Heart right ventricle (tissue), 16 donors: ENCODE results near the gene ADAM8. TPM values are rescaled to one million over a fixed set of nuclear protein-coding genes. Genes with fewer than 3 reads are reported as not detected.

ENCODE experiments used
- ATAC-seq, 8 donors: fragments of 200-7000 bp; cut with Tn5 transposase; one replicate each; pipeline ENCODE4 v1.9.1; 2020; ENCODE audit warnings: mild to moderate bottlenecking in 8 of 8, moderate library complexity in 8 of 8, moderate number of reproducible peaks in 1 of 8
- DNase-seq, 2 donors: peaks; one replicate each; pipeline ENCODE4 v3.0.0-alpha.2; 2020
- H3K27ac ChIP-seq, 10 donors: fragments of 200-600 bp; sonication (generic) in 2 of 10; one replicate each; pipeline versions ENCODE4 v1.5.0 to v1.8.0; 2020 to 2022; ENCODE audit warnings: mild to moderate bottlenecking in 3 of 10
- H3K27me3 ChIP-seq, 7 donors: fragments of 200-600 bp; one replicate each; pipeline ENCODE4 v1.8.0; 2021 to 2022; ENCODE audit warnings: mild to moderate bottlenecking in 2 of 7
- H3K36me3 ChIP-seq, 9 donors: fragments of 200-600 bp; sonication (generic) in 1 of 9; one replicate each; pipeline versions ENCODE4 v1.5.0 to v1.8.0; 2020 to 2022; ENCODE audit warnings: mild to moderate bottlenecking in 2 of 9
- H3K4me1 ChIP-seq, 9 donors: fragments of 200-600 bp; sonication (generic) in 1 of 9; one replicate each; pipeline versions ENCODE4 v1.5.0 to v1.8.0; 2020 to 2022; ENCODE audit warnings: mild to moderate bottlenecking in 4 of 9
- H3K4me3 ChIP-seq, 10 donors: fragments of 200-600 bp; sonication (generic) in 2 of 10; one replicate each; pipeline versions ENCODE4 v1.5.0 to v1.8.0; 2020 to 2022; ENCODE audit warnings: mild to moderate bottlenecking in 7 of 10, moderate library complexity in 2 of 10
- H3K9me3 ChIP-seq, 11 donors: fragments of 200-600 bp in 10 of 11; sonication (generic) in 2 of 11; one replicate each; pipeline versions ENCODE4 v1.5.0 to v1.8.0; 2013 to 2022; ENCODE audit warnings: mild to moderate bottlenecking in 2 of 11, control low read depth in 1 of 11, moderate library complexity in 1 of 11
- WGBS, 2 donors: extraction: QIAGEN DNeasy Blood & Tissue Kit; methylation state at CpG; one replicate each; pipeline ENCODE4 v1.1.7; 2013; ENCODE audit warnings: inconsistent platforms in 1 of 2; 5-methylcytosine and 5-hydroxymethylcytosine counted together
- intact Hi-C, 10 donors: fragments of 100-400 bp; cut with DNase I; formaldehyde crosslinking; loops; one replicate each; pipeline versions ENCODE4 v1.11.1 to v1.14.2; 2022
- polyA plus RNA-seq, 2 donors: library from polyadenylated mRNA; stranded (reverse); fragments of 200-250 nt; gene quantifications; one replicate each; pipeline ENCODE4 v1.2.3, GENCODE V29; 2013
- total RNA-seq, 10 donors: library from RNA; stranded (reverse); fragmentation: NEBNext Ultra II Directional in 3 of 10; extraction: Animal tissue kit (Norgen Biotek cat#: 25700) in 3 of 10; gene quantifications; one replicate each; pipeline versions ENCODE4 v1.2.1 to v1.2.4, GENCODE V29; 2021 to 2023
- TF ChIP-seq, protein P1 (sequence below), 9 donors: fragments of 200-600 bp; sonication (generic) in 2 of 9; IDR thresholded peaks; one replicate each; pipeline versions ENCODE4 v1.5.0 to v1.8.0; 2021 to 2022; ENCODE audit warnings: antibody characterized with exemption in 9 of 9, mild to moderate bottlenecking in 5 of 9, moderate library complexity in 1 of 9
- donor health status: Arrhythmogenic right ventricular cardiomyopathy.
- donor health status: ischemic (EF 13 %, LVEDD 7.1; RV severe dilation, severe dysfunction).
- donor health status: healthy with polysubstance abuse.
- donor health status: DM: no; HTN: yes; CAD: no.
- donor health status: DM: no; HTN: no; CAD: no.
- donor health status: ischemic (EF 25% LVEDD 6.9; RV normal size, moderate dysfunction).
- donor health status: ischemic (EF 25% LVEDD 5.7; RV mildly dilated, moderate dysfunction).
- donor health status: healthy.
- donor health status: DM: yes; HTN: yes; CAD: no.
- donor health status: Ischemic cardiomyopathy.
- donor health status: ischemic (EF 35%, LVEDD 5.7; RV mildly dilated, moderate dysfunction).
- donor health status: nonischemic (EF 11% LVEDD 7.7; RV severe dilation, severe dysfunction).
- donor health status: DM: yes; HTN: yes; CAD: no.
- donor health status: PGD.
- donor health status: ischemic (EF 29% LVEDD 5.4; RV normal size, mild dysfunction).
- donor health status: nonischemic (EF 23%, LVEDD 6.1; RV moderate dilation, normal function).

Gene ADAM8
- total and polyA plus RNA-seq, 12 donors = 0.88 to 6.5 (median 1.6) TPM

DNA sequence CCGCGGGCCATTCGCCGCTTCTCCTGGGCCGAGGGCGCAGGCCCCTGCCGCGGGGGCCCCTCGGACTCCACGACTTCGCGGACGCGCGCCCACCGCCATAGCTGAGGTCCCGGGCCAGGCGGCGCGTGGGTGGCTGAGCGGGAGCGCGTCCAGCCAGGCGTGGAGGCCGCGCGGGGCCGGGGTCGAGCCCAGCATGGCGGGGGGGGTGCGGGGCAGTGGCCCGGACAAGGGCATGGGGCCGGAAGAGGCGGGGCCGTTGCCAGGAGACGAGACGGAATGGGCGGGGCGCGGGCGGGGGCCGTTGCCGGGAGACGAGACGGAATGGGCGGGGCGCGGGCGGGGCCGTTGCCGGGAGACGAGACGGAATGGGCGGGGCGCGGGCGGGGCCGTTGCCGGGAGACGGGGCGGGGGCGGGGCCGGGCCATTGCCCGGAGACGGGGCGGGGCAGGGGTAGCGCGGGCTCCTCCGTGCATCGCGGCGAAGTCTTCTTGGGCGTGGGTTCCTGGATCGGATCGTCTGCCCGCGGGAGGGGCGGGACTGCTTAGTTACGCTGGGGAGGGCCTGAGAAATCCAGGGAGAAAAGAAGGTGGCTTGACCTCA lies 14.8 kb downstream of the ADAM8 start:
- H3K36me3 ChIP-seq = peaks cover 0 to 4% (median 0%) of the 10 kb centered on the region in 9 donors
- no peaks in the 10 kb centered on the region for H3K9me3 ChIP-seq
- H3K4me1 ChIP-seq = peaks cover 10 to 69% (median 41%) of the 10 kb centered on the region in 9 donors
- ATAC-seq (peak; percentile 65 to 89 (median 80)), DNase-seq (peak; percentile 85 to 93)
- peak overlapping the region; percentile 80 to 97 (median 88) for H3K27ac ChIP-seq
- 0 to 1% methylated on average over 47 to 72 of the region's 79 CpGs for WGBS, 2 donors
- intact Hi-C loops = no loop called here
- H3K27me3 ChIP-seq = no peaks in the 10 kb centered on the region
- peak overlapping the region; percentile 36 to 84 (median 74) for H3K4me3 ChIP-seq
- TF ChIP-seq, protein P1, sequence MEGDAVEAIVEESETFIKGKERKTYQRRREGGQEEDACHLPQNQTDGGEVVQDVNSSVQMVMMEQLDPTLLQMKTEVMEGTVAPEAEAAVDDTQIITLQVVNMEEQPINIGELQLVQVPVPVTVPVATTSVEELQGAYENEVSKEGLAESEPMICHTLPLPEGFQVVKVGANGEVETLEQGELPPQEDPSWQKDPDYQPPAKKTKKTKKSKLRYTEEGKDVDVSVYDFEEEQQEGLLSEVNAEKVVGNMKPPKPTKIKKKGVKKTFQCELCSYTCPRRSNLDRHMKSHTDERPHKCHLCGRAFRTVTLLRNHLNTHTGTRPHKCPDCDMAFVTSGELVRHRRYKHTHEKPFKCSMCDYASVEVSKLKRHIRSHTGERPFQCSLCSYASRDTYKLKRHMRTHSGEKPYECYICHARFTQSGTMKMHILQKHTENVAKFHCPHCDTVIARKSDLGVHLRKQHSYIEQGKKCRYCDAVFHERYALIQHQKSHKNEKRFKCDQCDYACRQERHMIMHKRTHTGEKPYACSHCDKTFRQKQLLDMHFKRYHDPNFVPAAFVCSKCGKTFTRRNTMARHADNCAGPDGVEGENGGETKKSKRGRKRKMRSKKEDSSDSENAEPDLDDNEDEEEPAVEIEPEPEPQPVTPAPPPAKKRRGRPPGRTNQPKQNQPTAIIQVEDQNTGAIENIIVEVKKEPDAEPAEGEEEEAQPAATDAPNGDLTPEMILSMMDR (IDR thresholded peaks at IDR 0.05) = no peak

DNA sequence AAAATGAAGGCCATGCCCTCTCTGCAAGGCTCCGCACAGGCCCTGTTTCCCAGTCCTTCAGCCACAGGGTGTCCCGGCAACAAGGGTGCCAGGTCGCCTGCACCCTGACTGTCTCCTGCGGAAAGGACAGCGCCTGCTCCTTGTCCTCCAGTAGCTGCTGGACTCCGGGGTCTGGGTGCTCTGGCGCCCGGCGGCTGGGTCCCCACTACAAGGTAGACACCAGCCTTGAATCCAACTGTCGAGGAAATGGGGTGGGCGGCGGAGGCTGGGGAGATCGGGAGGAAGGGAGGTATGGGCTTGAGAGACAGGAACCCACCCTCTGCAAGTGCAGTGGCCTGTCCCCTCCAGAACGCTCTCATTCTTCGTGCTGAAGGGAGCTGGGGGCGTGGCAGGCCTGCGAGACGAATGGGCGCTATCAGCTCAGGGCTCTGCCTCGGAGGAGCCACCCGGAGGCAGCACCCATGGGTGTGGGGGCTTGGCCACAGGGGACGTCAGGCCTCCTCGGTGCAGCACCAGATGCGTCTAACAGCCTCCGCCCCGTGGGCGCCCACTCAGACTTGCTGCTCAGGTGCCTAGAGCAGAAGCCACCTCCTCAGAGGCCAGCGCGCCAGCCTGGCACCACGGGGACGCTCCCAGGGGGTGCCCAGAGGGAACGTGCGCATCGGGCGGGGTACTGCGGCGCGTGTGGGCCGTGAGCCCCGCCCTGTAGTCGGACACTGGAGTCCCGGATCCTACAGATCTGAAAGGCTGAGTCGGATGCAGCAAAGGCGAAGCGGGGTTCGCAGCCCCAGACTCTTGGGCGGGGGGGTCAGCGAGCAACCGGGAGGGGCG lies 15.6 kb downstream of the ADAM8 start:
- DNase-seq = peak; percentile 41 to 72
- peaks cover 10 to 69% (median 41%) of the 10 kb centered on the region in 9 donors for H3K4me1 ChIP-seq

DNA sequence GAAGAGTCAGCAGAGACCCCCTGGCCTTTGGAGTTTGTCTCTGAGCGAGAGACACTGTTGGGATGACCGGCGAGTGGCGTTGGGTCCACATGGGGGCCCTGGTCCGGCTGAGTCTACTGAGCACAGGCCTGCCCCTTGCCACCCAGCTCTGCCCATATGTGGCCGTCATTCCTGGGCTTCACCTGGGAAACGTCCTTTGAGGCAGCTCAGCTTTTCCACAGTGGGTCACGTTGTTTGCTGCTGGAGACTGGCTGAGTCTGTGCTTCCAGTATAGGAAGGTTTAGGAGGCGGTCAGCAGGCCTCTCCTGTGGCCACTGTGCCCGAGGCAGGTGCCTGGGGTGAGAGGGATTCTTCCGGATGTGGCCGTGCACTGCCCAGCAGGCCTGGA lies 17.1 kb downstream of the ADAM8 start:
- TF ChIP-seq, protein P1 (IDR thresholded peaks at IDR 0.05) = no peak
- intact Hi-C loops = no loop called here
- Histone ChIP-seq H3K27me3 (peaks cover 0 to under 1% (median 0%) of the 10 kb centered on the region in 7 donors), H3K9me3 (no peaks in the 10 kb centered on the region), H3K4me1 (peaks cover 10 to 69% (median 41%) of the 10 kb centered on the region in 9 donors), H3K4me3 (no peak overlapping the region), H3K27ac (peak overlapping the region in 7 of 10 donors; percentile 23 to 94 (median 39)), H3K36me3 (peaks cover 0 to 4% (median 0%) of the 10 kb centered on the region in 9 donors)
- no peak for DNase-seq
- WGBS, 2 donors = 68 to 72% methylated on average over 12 of the region's 12 CpGs
- no peak for ATAC-seq

More for the DNA sequence above, 15.6 kb downstream of the ADAM8 start:
- Histone ChIP-seq H3K4me3 (peak overlapping the region; percentile 36 to 84 (median 74)), H3K9me3 (no peaks in the 10 kb centered on the region), H3K27ac (peak overlapping the region; percentile 80 to 97 (median 88)), H3K27me3 (no peaks in the 10 kb centered on the region), H3K36me3 (peaks cover 0 to 4% (median 0%) of the 10 kb centered on the region in 9 donors)
- intact Hi-C loops = no loop called here
- peak; percentile 43 to 64 (median 51) for ATAC-seq
- WGBS, 2 donors = 17% methylated on average over 50 of the region's 50 CpGs
- TF ChIP-seq, protein P1 (IDR thresholded peaks at IDR 0.05) = no peak

DNA sequence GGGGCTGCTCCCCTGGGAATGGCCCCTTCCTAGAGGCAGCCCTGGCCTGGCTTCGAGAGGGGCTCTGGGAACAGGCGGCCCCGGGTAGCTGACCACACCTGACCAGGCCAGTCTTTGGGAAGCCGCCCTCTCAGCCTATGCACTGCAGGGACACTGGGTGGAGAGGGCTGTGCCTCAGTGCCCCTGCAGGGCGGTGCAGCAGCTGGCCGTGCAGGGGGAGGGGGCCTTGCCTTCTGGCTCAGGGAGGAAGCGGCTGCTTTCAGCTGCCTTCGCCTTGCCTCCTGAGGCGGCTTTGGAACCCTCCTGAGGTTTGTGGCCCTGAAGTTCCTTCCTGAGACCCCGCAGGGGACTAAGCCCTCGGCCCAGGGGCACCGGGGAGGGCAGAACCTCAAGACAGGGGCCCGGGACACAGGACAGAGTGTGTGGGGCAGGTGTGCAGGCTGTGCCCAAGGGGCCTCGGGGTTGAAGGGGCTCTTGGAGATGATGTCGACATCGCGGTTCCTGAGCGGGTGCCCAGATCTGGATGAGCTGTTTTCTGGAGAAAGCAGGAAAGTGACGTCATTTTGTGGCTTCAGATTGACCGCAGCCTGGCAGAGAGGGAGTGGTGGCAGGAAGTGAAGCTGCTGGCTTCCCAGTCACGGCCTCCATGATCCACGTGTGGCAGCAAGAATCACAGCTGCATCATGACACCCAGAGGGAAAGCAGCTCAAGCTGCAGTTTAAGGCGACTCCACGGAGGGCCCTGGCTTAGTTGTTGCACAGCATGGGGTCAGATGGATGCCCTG lies 17.7 kb downstream of the ADAM8 start:
- peaks cover 0 to 4% (median 0%) of the 10 kb centered on the region in 9 donors for H3K36me3 ChIP-seq
- intact Hi-C loops = no loop called here
- H3K4me1 ChIP-seq = peaks cover 10 to 63% (median 41%) of the 10 kb centered on the region in 9 donors
- WGBS, 2 donors = 48 to 60% methylated on average over 24 of the region's 24 CpGs
- H3K27ac ChIP-seq = peak overlapping the region in 9 of 10 donors; percentile 23 to 94 (median 62)
- DNase-seq (peak; percentile 72 to 78), ATAC-seq (peak in 7 of 8 donors; percentile 4 to 58 (median 18))
- peak overlapping the region in 1 of 10 donors; percentile 12 for H3K4me3 ChIP-seq
- TF ChIP-seq, protein P1 (IDR thresholded peaks at IDR 0.05) = no peak
- H3K27me3 ChIP-seq = peaks cover 0 to 7% (median 0%) of the 10 kb centered on the region in 7 donors
- H3K9me3 ChIP-seq = no peaks in the 10 kb centered on the region
